Left lung (tissue), 10 donors: Measurements from ENCODE around the gene SRP68. TPM values are rescaled to one million over a fixed set of nuclear protein-coding genes. Genes with fewer than 3 reads are reported as not detected.
A peak's percentile ranks its signal among the peaks of the same experiment; 100 is the strongest.

Experiments used
- ATAC-seq: fragments of 200-7000 bp; cut with Tn5 transposase; one replicate; pipeline ENCODE4 v1.9.1; 2020; ENCODE audit warnings: moderate library complexity
- DNase-seq, 4 donors: peaks; one replicate each; pipeline ENCODE4 v3.0.0-alpha.2; 2013 to 2020
- H3K27ac ChIP-seq, 2 donors: fragments of 200-600 bp; sonication (generic) in 1 of 2; one replicate each; pipeline versions ENCODE4 v1.5.0 to v1.8.0; 2020 to 2021
- H3K27me3 ChIP-seq, 2 donors: fragments of 200-600 bp; sonication (generic) in 1 of 2; one replicate each; pipeline versions ENCODE4 v1.5.0 to v1.8.0; 2020 to 2021
- H3K36me3 ChIP-seq, 2 donors: fragments of 200-600 bp; sonication (generic) in 1 of 2; one replicate each; pipeline versions ENCODE4 v1.5.0 to v1.8.0; 2020 to 2021
- H3K4me1 ChIP-seq, 2 donors: fragments of 200-600 bp; one replicate each; pipeline ENCODE4 v1.8.0; 2021
- H3K4me3 ChIP-seq, 2 donors: fragments of 200-600 bp; sonication (generic) in 1 of 2; one replicate each; pipeline versions ENCODE4 v1.5.0 to v1.8.0; 2020 to 2021; ENCODE audit warnings: mild to moderate bottlenecking in 1 of 2
- H3K9me3 ChIP-seq, 2 donors: fragments of 200-600 bp; sonication (generic) in 1 of 2; one replicate each; pipeline versions ENCODE4 v1.5.0 to v1.8.0; 2020 to 2021
- CTCF ChIP-seq, 2 donors: fragments of 200-600 bp; sonication (generic) in 1 of 2; IDR thresholded peaks; one replicate each; pipeline versions ENCODE4 v1.5.0 to v1.8.0; 2021; ENCODE audit warnings: antibody characterized with exemption in 2 of 2
- intact Hi-C, 2 donors: fragments of 100-400 bp; cut with DNase I; formaldehyde crosslinking; loops; one replicate each; pipeline versions ENCODE4 v1.11.2 to v1.14.2; 2022
- polyA plus RNA-seq, 6 donors: library from polyadenylated mRNA; unstranded; fragments of 120-200 nt; gene quantifications; one replicate each; pipeline ENCODE4 v1.2.1, GENCODE V29; 2013; ENCODE audit not compliant: insufficient read length in 6 of 6
- total RNA-seq, 2 donors: library from RNA; stranded (reverse); fragmentation: NEBNext Ultra II Directional; extraction: Animal tissue kit (Norgen Biotek cat#: 25700); gene quantifications; one replicate each; pipeline ENCODE4 v1.2.1, GENCODE V29; 2021
- donor health status: DM: no; HTN: yes; CAD: no.
- donor health status: DM: no; HTN: no; CAD: no.

The SRP68 gene
- total and polyA plus RNA-seq, 8 donors = 61.0 to 104 (median 97.8) TPM

DNA sequence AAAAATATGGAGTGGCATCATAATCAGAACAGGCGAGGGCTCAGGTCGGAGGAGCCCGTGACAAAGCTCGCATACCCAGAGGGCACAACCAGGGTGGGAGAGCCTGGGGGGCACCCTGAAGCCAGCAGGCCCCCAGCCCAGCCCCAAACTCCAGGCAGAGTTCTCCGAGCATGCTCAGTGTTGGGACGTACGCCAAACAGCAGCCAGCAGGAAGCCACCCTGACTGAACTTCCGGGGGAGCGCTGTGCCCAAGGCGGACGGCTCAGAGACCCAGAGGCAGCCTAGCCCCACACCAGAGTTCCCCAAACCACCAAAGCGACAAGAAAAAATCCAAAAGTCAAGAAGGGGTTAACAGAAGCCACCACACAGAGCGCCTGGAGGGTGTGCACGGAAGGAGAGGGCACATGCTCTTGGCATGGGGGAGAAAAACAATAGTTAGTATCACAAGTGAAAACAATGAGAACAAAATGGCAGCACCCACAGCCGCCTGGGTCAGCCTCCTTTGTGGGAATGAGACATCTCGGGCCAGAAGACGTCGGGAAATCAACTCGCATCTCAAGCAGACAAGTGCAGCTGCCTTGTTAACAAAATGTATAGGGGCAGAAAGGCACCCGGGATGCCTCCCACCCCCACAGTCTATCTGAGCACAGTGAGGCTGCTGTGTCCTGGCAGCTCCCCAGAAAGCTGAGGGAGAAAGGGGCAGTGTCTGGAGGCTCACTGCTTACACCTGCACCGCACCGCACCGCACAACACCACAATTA lies 19.4 kb upstream of the SRP68 start:
- DNase-seq = peak in 1 of 4 donors; percentile 40
- no peak for TF ChIP-seq CTCF (IDR thresholded peaks at IDR 0.05)
- peaks cover 0 to 100% of the 10 kb centered on the region in 2 donors for H3K36me3 ChIP-seq

DNA sequence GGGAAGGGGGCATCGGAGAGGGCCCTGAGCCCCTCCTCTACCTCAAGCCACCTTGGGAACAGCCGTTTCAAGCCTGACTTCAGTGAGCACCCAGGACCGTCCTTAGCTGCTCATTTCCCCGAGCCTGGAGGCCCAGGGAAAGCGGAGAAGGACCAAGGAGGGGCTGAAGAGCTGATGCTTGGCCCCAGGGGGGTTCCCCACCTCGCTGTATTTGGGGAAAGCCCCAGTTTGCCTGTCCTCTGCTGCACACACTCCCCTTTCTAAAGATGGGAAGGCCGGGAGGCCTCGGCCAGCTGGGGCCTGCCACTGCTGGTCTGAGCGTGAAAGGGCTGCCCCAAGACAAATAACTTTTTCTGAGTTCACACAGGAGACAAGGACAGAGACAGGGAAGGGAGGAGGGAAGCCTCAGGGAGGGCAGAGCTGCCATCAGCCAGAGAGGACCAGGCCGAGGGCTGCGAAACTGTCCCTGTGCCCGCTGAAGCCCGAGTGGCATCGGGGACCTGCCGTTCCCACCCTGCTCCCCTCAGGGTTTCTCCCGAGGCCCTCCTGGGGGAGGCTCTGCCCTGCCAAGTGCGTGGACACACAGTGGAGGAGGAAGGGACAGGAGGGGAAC lies 18.3 kb upstream of the SRP68 start:
- intact Hi-C loops = no loop called here
- H3K4me1 ChIP-seq = no peaks in the 10 kb centered on the region
- no peaks in the 10 kb centered on the region for H3K27me3 ChIP-seq
- H3K27ac ChIP-seq = no peak overlapping the region
- ATAC-seq (no peak), DNase-seq (peak in 1 of 4 donors; percentile 66)
- no peak overlapping the region for H3K4me3 ChIP-seq
- H3K9me3 ChIP-seq = no peaks in the 10 kb centered on the region
- no peak for TF ChIP-seq CTCF (IDR thresholded peaks at IDR 0.05)
- H3K36me3 ChIP-seq = peaks cover 0 to 100% of the 10 kb centered on the region in 2 donors

More for the DNA sequence above, 19.4 kb upstream of the SRP68 start:
- Histone ChIP-seq H3K9me3 (no peaks in the 10 kb centered on the region), H3K4me1 (no peaks in the 10 kb centered on the region), H3K4me3 (no peak overlapping the region), H3K27me3 (no peaks in the 10 kb centered on the region), H3K27ac (no peak overlapping the region)
- intact Hi-C loops = no loop called here
- ATAC-seq = no peak

DNA sequence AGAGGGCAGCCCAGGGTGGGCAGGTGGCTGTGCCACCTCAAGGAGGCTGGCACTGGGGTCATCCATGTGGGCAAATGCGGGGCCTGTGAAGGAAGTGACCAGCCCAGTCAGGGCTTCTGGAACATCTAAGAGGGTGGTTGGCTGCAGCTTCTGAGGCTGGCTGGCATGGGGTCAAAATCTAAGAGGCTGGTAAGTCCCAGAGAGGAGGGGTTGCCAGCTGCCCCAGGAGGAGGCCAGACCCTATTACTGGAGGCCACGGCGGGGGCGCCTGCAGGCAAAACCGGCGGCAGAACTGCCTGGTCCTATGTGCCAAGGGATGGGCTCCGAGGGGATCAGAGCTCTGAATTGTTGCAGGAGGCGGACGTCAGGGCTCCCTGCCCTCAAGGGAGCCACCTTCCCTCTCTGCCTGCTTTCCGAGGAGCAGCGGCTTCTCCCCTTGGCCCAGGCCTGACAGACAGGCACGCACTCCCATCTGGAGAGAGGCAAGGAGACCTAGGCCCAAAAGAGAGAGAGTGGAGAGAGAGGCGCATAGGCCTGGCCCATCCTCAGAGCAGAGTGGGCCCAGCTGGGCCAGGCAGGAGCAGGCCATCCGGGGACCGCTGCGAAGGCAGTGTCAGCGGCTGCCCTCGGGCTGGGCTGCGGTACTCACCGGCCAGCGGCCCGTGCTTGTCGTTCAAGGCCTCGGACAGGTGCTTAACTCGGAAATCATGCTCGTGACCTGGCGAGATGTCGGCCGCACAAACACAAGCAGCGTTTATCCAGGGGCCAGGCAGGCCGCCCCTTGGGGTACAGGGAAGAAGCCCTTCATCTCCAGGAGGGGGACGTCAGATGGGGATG lies 17.6 kb upstream of the SRP68 start:
- H3K36me3 ChIP-seq = peaks cover 3 to 100% of the 10 kb centered on the region in 2 donors
- H3K4me1 ChIP-seq = no peaks in the 10 kb centered on the region
- H3K27me3 ChIP-seq = no peaks in the 10 kb centered on the region
- DNase-seq (peak in 1 of 4 donors; percentile 74), ATAC-seq (no peak)
- no peak for TF ChIP-seq CTCF (IDR thresholded peaks at IDR 0.05)
- no peak overlapping the region for H3K4me3 ChIP-seq
- no peak overlapping the region for H3K27ac ChIP-seq
- intact Hi-C loops = no loop called here
- no peaks in the 10 kb centered on the region for H3K9me3 ChIP-seq

GRCh38 chr17:76088868-76089576 lies 16.7 kb upstream of the SRP68 start:
- Histone ChIP-seq H3K4me1 (no peaks in the 10 kb centered on the region), H3K9me3 (no peaks in the 10 kb centered on the region), H3K27me3 (no peaks in the 10 kb centered on the region), H3K4me3 (no peak overlapping the region), H3K27ac (no peak overlapping the region), H3K36me3 (peaks cover 3 to 100% of the 10 kb centered on the region in 2 donors)
- DNase-seq (no peak), ATAC-seq (no peak)
- intact Hi-C loops = no loop called here
- no peak for TF ChIP-seq CTCF (IDR thresholded peaks at IDR 0.05)
